SJSA1 (cell line): ENCODE measurements around the gene RAPGEF2. TPM values are rescaled to one million over a fixed set of nuclear protein-coding genes. Genes with fewer than 3 reads are reported as not detected.
"Not testable (repeated sequence)": the region's sequence is repeated elsewhere in the genome, so short reads cannot be mapped to it uniquely, and the experiment has no call there.

Source experiments
- DNase-seq, 2 experiments: peaks; one replicate each; pipeline ENCODE4 v3.0.0-alpha.2; 2015 to 2020; ENCODE audit warnings: low spot score in 2 of 2, low read depth in 1 of 2
- H3K27ac ChIP-seq: fragments of 250-450 bp; sonication (Bioruptor Pico); 2 replicates; pipeline ENCODE4 v1.5.1; 2020; ENCODE audit warnings: mild to moderate bottlenecking, moderate library complexity
- H3K27me3 ChIP-seq: fragments of 250-450 bp; sonication (Bioruptor Pico); replicated peaks from 2 replicates; pipeline ENCODE4 v1.5.1; 2020; ENCODE audit warnings: mild to moderate bottlenecking, moderate library complexity
- H3K36me3 ChIP-seq: fragments of 250-450 bp; sonication (Bioruptor Pico); 2 replicates; pipeline ENCODE4 v1.5.1; 2020; ENCODE audit warnings: mild to moderate bottlenecking
- H3K4me1 ChIP-seq: fragments of 250-450 bp; sonication (Bioruptor Pico); replicated peaks from 2 replicates; pipeline ENCODE4 v1.6.1; 2021; ENCODE audit warnings: mild to moderate bottlenecking
- H3K4me3 ChIP-seq: fragments of 250-450 bp; sonication (Bioruptor Pico); 2 replicates; pipeline ENCODE4 v1.5.1; 2020; ENCODE audit warnings: mild to moderate bottlenecking
- H3K9me3 ChIP-seq: fragments of 250-450 bp; sonication (Bioruptor Pico); replicated peaks from 2 replicates; pipeline ENCODE4 v1.5.1; 2020; ENCODE audit warnings: mild to moderate bottlenecking
- total RNA-seq: library from RNA; depleted of rRNA; stranded (reverse); fragments of >200 nt; shearing (Covaris generic); gene quantifications from 2 replicates; pipeline ENCODE4 v1.2.3, GENCODE V29; 2014; rRNA removed

The RAPGEF2 gene, protein sequence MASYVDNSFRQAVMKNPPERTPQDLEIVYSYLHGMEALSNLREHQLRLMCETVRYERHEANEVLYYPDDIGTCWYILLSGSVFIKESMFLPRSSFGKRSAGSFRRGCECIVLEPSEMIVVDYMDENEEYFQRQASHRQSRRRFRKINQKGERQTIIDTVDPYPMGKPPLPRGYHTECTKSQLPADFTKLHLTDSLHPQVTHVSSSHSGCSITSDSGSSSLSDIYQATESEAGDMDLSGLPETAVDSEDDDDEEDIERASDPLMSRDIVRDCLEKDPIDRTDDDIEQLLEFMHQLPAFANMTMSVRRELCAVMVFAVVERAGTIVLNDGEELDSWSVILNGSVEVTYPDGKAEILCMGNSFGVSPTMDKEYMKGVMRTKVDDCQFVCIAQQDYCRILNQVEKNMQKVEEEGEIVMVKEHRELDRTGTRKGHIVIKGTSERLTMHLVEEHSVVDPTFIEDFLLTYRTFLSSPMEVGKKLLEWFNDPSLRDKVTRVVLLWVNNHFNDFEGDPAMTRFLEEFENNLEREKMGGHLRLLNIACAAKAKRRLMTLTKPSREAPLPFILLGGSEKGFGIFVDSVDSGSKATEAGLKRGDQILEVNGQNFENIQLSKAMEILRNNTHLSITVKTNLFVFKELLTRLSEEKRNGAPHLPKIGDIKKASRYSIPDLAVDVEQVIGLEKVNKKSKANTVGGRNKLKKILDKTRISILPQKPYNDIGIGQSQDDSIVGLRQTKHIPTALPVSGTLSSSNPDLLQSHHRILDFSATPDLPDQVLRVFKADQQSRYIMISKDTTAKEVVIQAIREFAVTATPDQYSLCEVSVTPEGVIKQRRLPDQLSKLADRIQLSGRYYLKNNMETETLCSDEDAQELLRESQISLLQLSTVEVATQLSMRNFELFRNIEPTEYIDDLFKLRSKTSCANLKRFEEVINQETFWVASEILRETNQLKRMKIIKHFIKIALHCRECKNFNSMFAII (N-terminal part only)
- 81.5 and 97.6 TPM in 2 replicates for total RNA-seq

- Histone ChIP-seq H3K4me3 (peak within 1 kb of the TSS; percentile 92), H3K27me3 (peaks cover 25% of the 10 kb centered on the region; the same call in 1 of the 2 replicates), H3K36me3 (peaks cover 13% of the 10 kb centered on the region), H3K4me1 (peaks cover 23% of the 10 kb centered on the region), H3K27ac (peak within 1 kb of the TSS; percentile 89), H3K9me3 (peaks cover 2% of the 10 kb centered on the region)
- peak; percentile 93 to 94 for DNase-seq
Measured at GRCh38 chr4:159102622-159103383, at the start of gene RAPGEF2. RAPGEF2 (plus strand) TSS chr4:159103079; CDS start chr4:159104163, 1,084 bp downstream.

GRCh38 chr4:159055833-159056232, 47.0 kb upstream of the RAPGEF2 start:
- Histone ChIP-seq H3K4me1 (no peaks in the 10 kb centered on the region), H3K9me3 (no peaks in the 10 kb centered on the region), H3K27me3 (no peaks in the 10 kb centered on the region), H3K4me3 (no peak overlapping the region), H3K36me3 (no peaks in the 10 kb centered on the region), H3K27ac (no peak overlapping the region)
- DNase-seq: no peak

- H3K9me3 ChIP-seq: no peaks in the 10 kb centered on the region
- H3K36me3 ChIP-seq: no peaks in the 10 kb centered on the region
- no peak for DNase-seq
- no peaks in the 10 kb centered on the region for H3K4me1 ChIP-seq
- no peak overlapping the region for H3K4me3 ChIP-seq
- H3K27ac ChIP-seq: no peak overlapping the region
- no peaks in the 10 kb centered on the region for H3K27me3 ChIP-seq
Measured at GRCh38 chr4:159060161-159060560, 42.7 kb upstream of the RAPGEF2 start.

DNA sequence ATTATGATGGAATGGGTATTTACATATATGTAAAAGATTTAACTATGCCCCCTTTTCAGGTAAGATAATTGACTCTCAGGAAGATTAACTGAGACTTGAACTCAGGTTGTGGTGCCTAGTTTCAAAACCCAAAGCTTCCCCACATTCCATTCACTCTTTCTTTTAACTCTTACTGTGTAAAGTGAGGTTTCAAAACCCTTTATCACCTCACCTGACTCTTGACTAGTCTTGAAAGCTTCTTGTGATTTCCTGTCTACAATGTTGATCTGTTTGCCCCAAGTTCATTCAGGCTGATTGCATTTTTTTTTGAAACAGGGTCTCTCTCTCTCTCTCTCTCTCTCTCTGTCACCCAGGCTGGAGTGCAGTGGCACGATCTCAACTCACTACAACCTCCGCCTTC, 40.5 kb upstream of the RAPGEF2 start:
- Histone ChIP-seq H3K27ac (no peak overlapping the region), H3K9me3 (no peaks in the 10 kb centered on the region), H3K4me3 (no peak overlapping the region), H3K4me1 (no peaks in the 10 kb centered on the region), H3K27me3 (no peaks in the 10 kb centered on the region), H3K36me3 (no peaks in the 10 kb centered on the region)
- DNase-seq: no peak

DNA sequence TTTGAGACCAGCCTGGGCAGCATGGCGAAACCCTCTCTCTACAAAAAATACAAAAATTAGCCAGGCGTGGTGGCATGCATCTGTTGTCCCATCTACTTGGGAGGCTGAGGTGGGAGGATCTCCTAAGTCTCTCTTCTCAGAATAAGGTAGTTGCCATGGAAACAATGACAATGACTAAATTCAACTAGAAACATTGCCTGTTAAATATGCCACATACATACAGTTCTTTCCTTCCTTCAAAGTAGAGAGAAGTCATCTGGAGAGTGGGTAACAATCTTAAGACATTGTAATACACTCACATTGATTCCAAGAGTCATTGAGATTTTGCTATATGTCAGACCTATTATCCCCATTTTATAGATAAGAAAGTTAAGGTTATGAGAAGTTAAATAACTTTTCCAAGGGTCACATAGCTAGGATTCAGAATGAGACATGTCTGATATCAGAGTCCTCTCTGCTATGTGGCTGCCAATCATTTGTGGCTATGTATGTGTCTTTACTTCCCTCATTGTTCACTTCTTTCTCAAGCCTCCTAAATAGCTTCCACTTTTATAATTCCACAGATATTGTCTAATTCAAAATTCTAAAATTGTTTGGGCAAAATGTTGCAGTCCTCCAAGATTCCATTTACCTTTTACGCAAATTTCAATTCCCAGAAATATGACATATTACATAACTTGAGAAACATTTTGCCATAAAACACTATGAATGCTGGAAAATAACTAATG, 37.2 kb upstream of the RAPGEF2 start:
- H3K27ac ChIP-seq: no peak overlapping the region
- DNase-seq: no peak
- H3K9me3 ChIP-seq: no peaks in the 10 kb centered on the region
- peaks cover 3% of the 10 kb centered on the region for H3K4me1 ChIP-seq
- H3K4me3 ChIP-seq: no peak overlapping the region
- H3K27me3 ChIP-seq: no peaks in the 10 kb centered on the region
- H3K36me3 ChIP-seq: no peaks in the 10 kb centered on the region

- not testable (repeated sequence) for H3K27ac ChIP-seq, H3K4me3 ChIP-seq, H3K27me3 ChIP-seq, H3K36me3 ChIP-seq, H3K9me3 ChIP-seq, DNase-seq, H3K4me1 ChIP-seq
Measured at GRCh38 chr4:159068139-159068538, 34.7 kb upstream of the RAPGEF2 start.

GRCh38 chr4:159069922-159070321, 33.0 kb upstream of the RAPGEF2 start:
- Histone ChIP-seq H3K4me1 (peaks cover 8% of the 10 kb centered on the region), H3K27ac (no peak overlapping the region), H3K4me3 (no peak overlapping the region), H3K27me3 (no peaks in the 10 kb centered on the region), H3K36me3 (no peaks in the 10 kb centered on the region), H3K9me3 (no peaks in the 10 kb centered on the region)
- DNase-seq: peak in 1 of 2 experiments; percentile 31

DNA sequence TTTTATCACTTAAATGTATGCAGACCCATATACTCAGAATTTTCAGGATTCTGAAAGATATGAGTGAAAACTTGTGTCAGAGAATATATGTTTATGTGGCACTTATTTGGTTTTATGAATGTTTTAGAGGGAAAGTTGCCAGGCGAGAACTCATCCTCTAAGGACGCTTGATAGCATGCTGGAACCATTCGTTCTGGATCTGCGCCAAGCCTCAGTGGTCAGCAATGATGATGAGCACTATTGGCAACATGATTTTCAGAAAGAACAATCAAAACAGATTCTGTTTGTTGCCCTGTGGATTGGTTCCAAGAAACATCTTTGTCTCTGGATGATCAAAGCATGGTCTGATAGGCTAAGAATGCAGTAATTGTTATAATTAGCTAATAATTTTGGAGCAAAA, 32.1 kb upstream of the RAPGEF2 start:
- no peaks in the 10 kb centered on the region for H3K27me3 ChIP-seq
- no peaks in the 10 kb centered on the region for H3K9me3 ChIP-seq
- peak; percentile 30 to 57 for DNase-seq
- no peaks in the 10 kb centered on the region for H3K36me3 ChIP-seq
- no peak overlapping the region for H3K4me3 ChIP-seq
- no peak overlapping the region for H3K27ac ChIP-seq
- H3K4me1 ChIP-seq: peaks cover 8% of the 10 kb centered on the region

GRCh38 chr4:159071178-159071968, 31.5 kb upstream of the RAPGEF2 start:
- Histone ChIP-seq H3K27ac (no peak overlapping the region), H3K27me3 (no peaks in the 10 kb centered on the region), H3K9me3 (no peaks in the 10 kb centered on the region), H3K36me3 (no peaks in the 10 kb centered on the region), H3K4me1 (peaks cover 8% of the 10 kb centered on the region), H3K4me3 (no peak overlapping the region)
- peak in 1 of 2 experiments; percentile 15 for DNase-seq

DNA sequence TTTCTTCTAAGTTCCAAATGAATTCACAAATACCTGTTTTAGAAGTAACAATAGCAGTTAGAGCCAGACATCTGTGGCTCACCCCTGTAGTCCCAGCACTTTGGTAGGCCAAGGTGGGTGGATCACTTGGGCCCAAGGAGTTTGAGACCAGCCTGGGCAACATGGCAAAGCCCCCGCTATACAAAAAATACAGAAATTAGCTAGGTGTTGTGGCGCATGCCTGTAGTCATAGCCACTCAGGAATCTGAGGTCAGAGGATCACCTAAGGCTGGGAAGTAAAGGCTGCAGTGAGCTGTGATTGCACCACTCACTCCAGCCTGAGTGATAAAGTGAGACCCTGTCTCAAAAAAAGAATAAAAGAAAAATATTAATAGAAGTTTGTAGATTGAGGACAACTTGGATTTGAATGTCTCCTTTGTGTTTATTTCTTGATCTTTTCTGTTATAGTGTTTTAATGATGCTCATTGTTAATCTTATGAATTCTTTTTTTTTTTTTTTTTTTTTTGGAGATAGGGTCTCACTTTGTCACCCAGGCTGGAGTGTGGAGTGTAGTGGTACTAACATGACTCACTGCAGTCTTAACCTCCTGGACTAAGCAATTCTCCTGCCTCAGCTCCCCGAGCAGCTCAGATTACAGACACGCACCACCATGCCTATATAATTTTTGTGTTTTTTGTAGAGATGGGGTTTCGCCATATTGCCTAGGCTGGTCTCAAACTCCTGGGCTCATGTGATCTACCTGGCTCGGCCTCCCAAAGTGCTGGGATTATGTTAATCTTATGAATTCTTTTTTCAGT, 30.7 kb upstream of the RAPGEF2 start:
- DNase-seq: no peak
- H3K27ac ChIP-seq: no peak overlapping the region
- no peaks in the 10 kb centered on the region for H3K36me3 ChIP-seq

GRCh38 chr4:159075531-159075932, 27.3 kb upstream of the RAPGEF2 start:
- H3K27ac ChIP-seq: no peak overlapping the region
- peaks cover 7% of the 10 kb centered on the region; the same call in 1 of the 2 replicates for H3K4me1 ChIP-seq
- no peak for DNase-seq
- no peaks in the 10 kb centered on the region for H3K36me3 ChIP-seq
- no peaks in the 10 kb centered on the region for H3K9me3 ChIP-seq
- H3K27me3 ChIP-seq: no peaks in the 10 kb centered on the region
- H3K4me3 ChIP-seq: no peak overlapping the region

More for the DNA sequence above, 30.7 kb upstream of the RAPGEF2 start:
- Histone ChIP-seq H3K4me1 (peaks cover 8% of the 10 kb centered on the region), H3K27me3 (no peaks in the 10 kb centered on the region), H3K4me3 (no peak overlapping the region), H3K9me3 (no peaks in the 10 kb centered on the region)

GRCh38 chr4:159077018-159077417, 25.9 kb upstream of the RAPGEF2 start:
- not testable (repeated sequence) for H3K27me3 ChIP-seq, DNase-seq, H3K4me3 ChIP-seq, H3K9me3 ChIP-seq, H3K27ac ChIP-seq, H3K36me3 ChIP-seq, H3K4me1 ChIP-seq
